ENCODE results near the gene ULBP1.

DNA sequence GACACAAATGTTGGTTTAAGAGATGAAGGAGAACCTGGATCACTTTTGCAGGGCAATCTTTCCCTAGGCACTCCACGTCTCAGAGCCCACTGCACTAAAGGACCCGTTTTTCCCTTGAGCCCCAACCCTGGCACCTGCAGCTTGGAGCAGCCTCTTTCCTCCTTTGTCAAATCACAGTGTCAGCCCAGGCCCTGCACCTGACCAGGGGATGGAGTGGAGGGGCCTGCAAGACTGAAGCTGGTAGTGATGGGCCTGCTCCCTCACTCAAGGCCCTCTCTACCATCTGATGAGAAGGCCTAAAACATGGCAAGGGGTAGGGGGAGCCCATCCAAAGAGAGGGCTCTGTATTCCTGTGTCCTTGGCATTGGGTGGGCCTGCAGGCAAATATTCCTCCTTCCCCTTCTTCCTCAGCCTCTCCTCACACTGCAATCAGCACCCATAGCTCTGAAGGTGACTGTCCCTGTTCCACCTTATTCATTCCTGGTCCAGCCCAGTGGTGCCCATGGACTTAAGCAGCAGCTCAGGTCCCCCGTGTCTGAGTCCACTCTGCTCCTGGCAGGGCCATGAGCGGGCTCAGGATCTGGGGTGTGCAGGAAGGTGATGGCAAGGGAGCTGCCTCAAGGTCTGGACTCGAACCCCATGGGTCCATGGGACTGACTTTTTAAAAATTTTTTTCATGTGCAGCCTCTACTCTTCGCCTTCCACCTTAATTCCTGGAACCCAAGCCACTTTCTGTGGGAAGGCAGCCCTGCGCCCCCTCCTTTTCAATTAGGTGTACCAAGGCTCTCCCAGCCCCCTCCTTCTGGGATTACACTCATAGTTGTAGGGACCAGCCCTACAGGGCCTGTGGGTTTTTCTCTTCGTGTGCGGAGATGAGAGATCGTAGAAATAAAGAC, 47.5 kb upstream of the ULBP1 start:
- TF ChIP-seq CTCF (IDR thresholded peaks at IDR 0.05) (no peak), POLR2A (IDR thresholded peaks at IDR 0.05) (no peak)

Data from thyroid gland (tissue), 4 donors.